ENCODE measurements around the gene SLC23A2.
"Not testable (repeated sequence)": the region's sequence is repeated elsewhere in the genome, so short reads cannot be mapped to it uniquely, and the experiment has no call there.

The SLC23A2 gene

GRCh38 chr20:4891190-4891763 lies 110.0 kb downstream of the SLC23A2 start:
- WGBS, 2 experiments (ENCODE audit: insufficient coverage in 2 of 2), result 92 to 97% methylated on average over 6 to 7 of the region's 7 CpGs
- H3K36me3 ChIP-seq (ENCODE audit: control insufficient read depth, insufficient read depth, low read length), result no peaks in the 10 kb centered on the region
- H3K4me3 ChIP-seq (ENCODE audit: extremely low read depth, insufficient read depth, low read length, poor library complexity, severe bottlenecking), result no peak overlapping the region
- H3K9me3 ChIP-seq (ENCODE audit: control insufficient read depth, low read length), result no peaks in the 10 kb centered on the region
- H3K27ac ChIP-seq (ENCODE audit: low read depth, low read length, severe bottlenecking), result no peak overlapping the region
- H3K4me1 ChIP-seq (ENCODE audit: control insufficient read depth, insufficient read depth, low read length, poor library complexity, severe bottlenecking), result no peaks in the 10 kb centered on the region

GRCh38 chr20:4889446-4889845 lies 111.9 kb downstream of the SLC23A2 start:
- Histone ChIP-seq H3K9me3 (ENCODE audit: control insufficient read depth, low read length) (no peaks in the 10 kb centered on the region), H3K27ac (ENCODE audit: low read depth, low read length, severe bottlenecking) (no peak overlapping the region), H3K4me3 (ENCODE audit: extremely low read depth, insufficient read depth, low read length, poor library complexity, severe bottlenecking) (no peak overlapping the region), H3K36me3 (ENCODE audit: control insufficient read depth, insufficient read depth, low read length) (peaks cover 3% of the 10 kb centered on the region), H3K4me1 (ENCODE audit: control insufficient read depth, insufficient read depth, low read length, poor library complexity, severe bottlenecking) (no peaks in the 10 kb centered on the region)
- WGBS, 2 experiments (ENCODE audit: insufficient coverage in 2 of 2), result 95 to 98% methylated on average over 5 of the region's 7 CpGs

GRCh38 chr20:4887586-4887985 lies 113.7 kb downstream of the SLC23A2 start:
- H3K4me1 ChIP-seq (ENCODE audit: control insufficient read depth, insufficient read depth, low read length, poor library complexity, severe bottlenecking), result no peaks in the 10 kb centered on the region
- no peak overlapping the region for H3K4me3 ChIP-seq (ENCODE audit: extremely low read depth, insufficient read depth, low read length, poor library complexity, severe bottlenecking)
- 81 to 85% methylated on average over 11 of the region's 11 CpGs for WGBS, 2 experiments (ENCODE audit: insufficient coverage in 2 of 2)
- H3K27ac ChIP-seq (ENCODE audit: low read depth, low read length, severe bottlenecking), result no peak overlapping the region
- H3K36me3 ChIP-seq (ENCODE audit: control insufficient read depth, insufficient read depth, low read length), result peaks cover 7% of the 10 kb centered on the region
- no peaks in the 10 kb centered on the region for H3K9me3 ChIP-seq (ENCODE audit: control insufficient read depth, low read length)

- Histone ChIP-seq H3K36me3 (ENCODE audit: control insufficient read depth, insufficient read depth, low read length) (peaks cover 7% of the 10 kb centered on the region), H3K27ac (ENCODE audit: low read depth, low read length, severe bottlenecking) (no peak overlapping the region), H3K4me1 (ENCODE audit: control insufficient read depth, insufficient read depth, low read length, poor library complexity, severe bottlenecking) (no peaks in the 10 kb centered on the region), H3K4me3 (ENCODE audit: extremely low read depth, insufficient read depth, low read length, poor library complexity, severe bottlenecking) (no peak overlapping the region), H3K9me3 (ENCODE audit: control insufficient read depth, low read length) (no peaks in the 10 kb centered on the region)
- 85 to 96% methylated on average over 7 of the region's 8 CpGs for WGBS, 2 experiments (ENCODE audit: insufficient coverage in 2 of 2)
Measured at GRCh38 chr20:4886771-4887527, 114.4 kb downstream of the SLC23A2 start.

GRCh38 chr20:4885877-4886276 lies 115.4 kb downstream of the SLC23A2 start:
- 94 to 95% methylated on average over 8 of the region's 8 CpGs for WGBS, 2 experiments (ENCODE audit: insufficient coverage in 2 of 2)
- no peak overlapping the region for H3K4me3 ChIP-seq (ENCODE audit: extremely low read depth, insufficient read depth, low read length, poor library complexity, severe bottlenecking)

GRCh38 chr20:4883546-4883945 lies 117.8 kb downstream of the SLC23A2 start:
- peaks cover 7% of the 10 kb centered on the region for H3K36me3 ChIP-seq (ENCODE audit: control insufficient read depth, insufficient read depth, low read length)
- H3K4me1 ChIP-seq (ENCODE audit: control insufficient read depth, insufficient read depth, low read length, poor library complexity, severe bottlenecking), result no peaks in the 10 kb centered on the region
- no peak overlapping the region for H3K4me3 ChIP-seq (ENCODE audit: extremely low read depth, insufficient read depth, low read length, poor library complexity, severe bottlenecking)
- no peak overlapping the region for H3K27ac ChIP-seq (ENCODE audit: low read depth, low read length, severe bottlenecking)
- no peaks in the 10 kb centered on the region for H3K9me3 ChIP-seq (ENCODE audit: control insufficient read depth, low read length)
- WGBS, 2 experiments (ENCODE audit: insufficient coverage in 2 of 2), result 82 to 88% methylated on average over 4 to 6 of the region's 7 CpGs

More at GRCh38 chr20:4885877-4886276, 115.4 kb downstream of the SLC23A2 start:
- H3K36me3 ChIP-seq (ENCODE audit: control insufficient read depth, insufficient read depth, low read length), result peaks cover 7% of the 10 kb centered on the region
- H3K4me1 ChIP-seq (ENCODE audit: control insufficient read depth, insufficient read depth, low read length, poor library complexity, severe bottlenecking), result no peaks in the 10 kb centered on the region
- H3K27ac ChIP-seq (ENCODE audit: low read depth, low read length, severe bottlenecking), result no peak overlapping the region
- H3K9me3 ChIP-seq (ENCODE audit: control insufficient read depth, low read length), result no peaks in the 10 kb centered on the region

GRCh38 chr20:4883051-4883450 lies 118.3 kb downstream of the SLC23A2 start:
- Histone ChIP-seq H3K4me3 (ENCODE audit: extremely low read depth, insufficient read depth, low read length, poor library complexity, severe bottlenecking) (no peak overlapping the region), H3K27ac (ENCODE audit: low read depth, low read length, severe bottlenecking) (no peak overlapping the region), H3K36me3 (ENCODE audit: control insufficient read depth, insufficient read depth, low read length) (peaks cover 7% of the 10 kb centered on the region), H3K4me1 (ENCODE audit: control insufficient read depth, insufficient read depth, low read length, poor library complexity, severe bottlenecking) (no peaks in the 10 kb centered on the region), H3K9me3 (ENCODE audit: control insufficient read depth, low read length) (no peaks in the 10 kb centered on the region)
- 85 to 100% methylated on average over 1 to 2 of the region's 3 CpGs for WGBS, 2 experiments (ENCODE audit: insufficient coverage in 2 of 2)

- peaks cover 7% of the 10 kb centered on the region for H3K36me3 ChIP-seq (ENCODE audit: control insufficient read depth, insufficient read depth, low read length)
- no peaks in the 10 kb centered on the region for H3K4me1 ChIP-seq (ENCODE audit: control insufficient read depth, insufficient read depth, low read length, poor library complexity, severe bottlenecking)
- no peak overlapping the region for H3K27ac ChIP-seq (ENCODE audit: low read depth, low read length, severe bottlenecking)
- H3K9me3 ChIP-seq (ENCODE audit: control insufficient read depth, low read length), result no peaks in the 10 kb centered on the region
- no peak overlapping the region for H3K4me3 ChIP-seq (ENCODE audit: extremely low read depth, insufficient read depth, low read length, poor library complexity, severe bottlenecking)
- 90 to 92% methylated on average over 6 to 8 of the region's 9 CpGs for WGBS, 2 experiments (ENCODE audit: insufficient coverage in 2 of 2)
Measured at GRCh38 chr20:4881006-4881730, 120.1 kb downstream of the SLC23A2 start.

GRCh38 chr20:4880051-4880450 lies 121.3 kb downstream of the SLC23A2 start:
- WGBS, 2 experiments (ENCODE audit: insufficient coverage in 2 of 2), result 80 to 84% methylated on average over 4 to 5 of the region's 5 CpGs
- Histone ChIP-seq H3K9me3 (ENCODE audit: control insufficient read depth, low read length) (no peaks in the 10 kb centered on the region), H3K36me3 (ENCODE audit: control insufficient read depth, insufficient read depth, low read length) (peaks cover 4% of the 10 kb centered on the region), H3K27ac (ENCODE audit: low read depth, low read length, severe bottlenecking) (no peak overlapping the region), H3K4me3 (ENCODE audit: extremely low read depth, insufficient read depth, low read length, poor library complexity, severe bottlenecking) (no peak overlapping the region), H3K4me1 (ENCODE audit: control insufficient read depth, insufficient read depth, low read length, poor library complexity, severe bottlenecking) (no peaks in the 10 kb centered on the region)

- not testable (repeated sequence) for H3K9me3 ChIP-seq (ENCODE audit: control insufficient read depth, low read length)
- 96 to 100% methylated on average over 2 to 4 of the region's 5 CpGs for WGBS, 2 experiments (ENCODE audit: insufficient coverage in 2 of 2)
Measured at GRCh38 chr20:4878099-4878498, 123.2 kb downstream of the SLC23A2 start.

More at GRCh38 chr20:4878099-4878498, 123.2 kb downstream of the SLC23A2 start:
- H3K27ac ChIP-seq (ENCODE audit: low read depth, low read length, severe bottlenecking); H3K4me1 ChIP-seq (ENCODE audit: control insufficient read depth, insufficient read depth, low read length, poor library complexity, severe bottlenecking); H3K36me3 ChIP-seq (ENCODE audit: control insufficient read depth, insufficient read depth, low read length); H3K4me3 ChIP-seq (ENCODE audit: extremely low read depth, insufficient read depth, low read length, poor library complexity, severe bottlenecking): not testable (repeated sequence)

Data from mesodermal cell (in vitro differentiated cells).